ENCODE data around the gene GPR179.
A peak's percentile ranks its signal among the peaks of the same experiment; 100 is the strongest.

Gene GPR179, protein sequence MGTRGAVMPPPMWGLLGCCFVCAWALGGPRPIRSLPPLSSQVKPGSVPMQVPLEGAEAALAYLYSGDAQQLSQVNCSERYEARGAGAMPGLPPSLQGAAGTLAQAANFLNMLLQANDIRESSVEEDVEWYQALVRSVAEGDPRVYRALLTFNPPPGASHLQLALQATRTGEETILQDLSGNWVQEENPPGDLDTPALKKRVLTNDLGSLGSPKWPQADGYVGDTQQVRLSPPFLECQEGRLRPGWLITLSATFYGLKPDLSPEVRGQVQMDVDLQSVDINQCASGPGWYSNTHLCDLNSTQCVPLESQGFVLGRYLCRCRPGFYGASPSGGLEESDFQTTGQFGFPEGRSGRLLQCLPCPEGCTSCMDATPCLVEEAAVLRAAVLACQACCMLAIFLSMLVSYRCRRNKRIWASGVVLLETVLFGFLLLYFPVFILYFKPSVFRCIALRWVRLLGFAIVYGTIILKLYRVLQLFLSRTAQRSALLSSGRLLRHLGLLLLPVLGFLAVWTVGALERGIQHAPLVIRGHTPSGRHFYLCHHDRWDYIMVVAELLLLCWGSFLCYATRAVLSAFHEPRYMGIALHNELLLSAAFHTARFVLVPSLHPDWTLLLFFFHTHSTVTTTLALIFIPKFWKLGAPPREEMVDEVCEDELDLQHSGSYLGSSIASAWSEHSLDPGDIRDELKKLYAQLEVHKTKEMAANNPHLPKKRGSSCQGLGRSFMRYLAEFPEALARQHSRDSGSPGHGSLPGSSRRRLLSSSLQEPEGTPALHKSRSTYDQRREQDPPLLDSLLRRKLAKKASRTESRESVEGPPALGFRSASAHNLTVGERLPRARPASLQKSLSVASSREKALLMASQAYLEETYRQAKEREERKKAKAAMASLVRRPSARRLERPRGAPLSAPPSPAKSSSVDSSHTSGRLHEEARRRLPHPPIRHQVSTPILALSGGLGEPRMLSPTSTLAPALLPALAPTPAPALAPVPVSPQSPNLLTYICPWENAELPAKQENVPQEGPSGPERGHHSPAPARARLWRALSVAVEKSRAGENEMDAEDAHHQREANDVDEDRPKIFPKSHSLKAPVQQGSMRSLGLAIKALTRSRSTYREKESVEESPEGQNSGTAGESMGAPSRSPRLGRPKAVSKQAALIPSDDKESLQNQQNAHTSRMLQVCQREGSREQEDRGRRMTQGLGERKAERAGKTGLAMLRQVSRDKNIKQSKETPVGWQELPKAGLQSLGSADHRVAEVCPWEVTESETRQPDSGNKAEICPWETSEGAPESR (N-terminal part only)

DNA sequence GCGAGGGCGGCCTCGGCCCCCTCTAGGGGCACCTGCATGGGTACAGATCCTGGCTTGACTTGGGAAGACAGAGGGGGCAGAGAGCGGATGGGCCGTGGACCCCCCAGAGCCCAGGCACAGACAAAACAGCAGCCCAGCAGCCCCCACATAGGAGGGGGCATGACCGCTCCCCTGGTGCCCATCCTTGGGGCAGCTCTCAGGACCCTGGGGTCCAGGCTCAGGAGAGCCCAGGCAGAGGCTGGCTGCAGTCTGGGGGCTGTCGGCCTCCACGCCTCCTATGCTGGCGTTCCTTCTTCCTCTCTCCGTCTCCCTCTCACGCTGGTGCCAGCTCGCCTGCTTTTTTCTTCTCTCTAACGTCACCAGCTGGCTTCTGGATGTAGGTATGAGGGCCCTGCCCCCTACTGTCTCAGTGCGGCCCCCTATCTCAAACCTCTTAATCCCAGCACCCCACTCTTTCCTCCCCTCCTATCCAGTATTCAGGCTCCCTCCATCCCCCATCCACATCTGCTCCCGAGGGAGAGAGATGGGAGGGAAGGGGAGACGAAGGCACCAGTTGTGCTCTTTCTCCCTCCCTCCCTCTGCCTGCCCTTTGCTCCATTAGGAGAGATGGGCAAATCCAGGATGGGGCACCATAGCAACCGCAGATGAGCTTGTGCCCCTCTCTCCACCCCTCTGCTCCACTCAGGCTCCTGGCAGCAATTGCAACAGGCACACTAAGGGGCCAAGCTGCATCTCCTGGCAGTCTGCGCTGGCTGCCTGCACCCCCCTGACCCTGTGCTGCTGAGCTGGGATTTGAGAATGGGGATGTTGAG is at the start of gene GPR179:
GPR179 (minus strand) TSS at position 349 of the 812 bp plus-strand sequence; CDS start at position 182, 167 bp downstream.
- no peak for DNase-seq

DNA sequence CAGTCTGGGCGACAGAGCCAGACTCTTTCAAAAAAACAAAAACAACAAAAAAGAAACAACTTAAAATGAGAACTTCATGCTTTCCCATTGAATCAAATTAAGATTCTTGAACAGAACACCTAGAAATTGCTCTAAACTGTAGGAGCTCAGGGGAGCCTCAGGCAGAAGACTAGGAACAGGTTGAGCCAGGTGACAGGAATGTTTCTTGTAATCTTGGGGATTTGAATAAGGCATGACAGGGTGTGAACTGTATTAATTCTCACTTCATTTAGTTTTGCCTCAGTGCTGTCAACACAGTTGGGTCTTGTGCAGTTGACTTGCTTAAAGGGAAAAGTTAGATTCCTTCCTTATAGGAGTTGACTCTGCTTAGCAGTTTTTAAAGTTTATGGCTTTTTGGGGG is 35.7 kb upstream of the GPR179 start:
- DNase-seq = no peak

DNA sequence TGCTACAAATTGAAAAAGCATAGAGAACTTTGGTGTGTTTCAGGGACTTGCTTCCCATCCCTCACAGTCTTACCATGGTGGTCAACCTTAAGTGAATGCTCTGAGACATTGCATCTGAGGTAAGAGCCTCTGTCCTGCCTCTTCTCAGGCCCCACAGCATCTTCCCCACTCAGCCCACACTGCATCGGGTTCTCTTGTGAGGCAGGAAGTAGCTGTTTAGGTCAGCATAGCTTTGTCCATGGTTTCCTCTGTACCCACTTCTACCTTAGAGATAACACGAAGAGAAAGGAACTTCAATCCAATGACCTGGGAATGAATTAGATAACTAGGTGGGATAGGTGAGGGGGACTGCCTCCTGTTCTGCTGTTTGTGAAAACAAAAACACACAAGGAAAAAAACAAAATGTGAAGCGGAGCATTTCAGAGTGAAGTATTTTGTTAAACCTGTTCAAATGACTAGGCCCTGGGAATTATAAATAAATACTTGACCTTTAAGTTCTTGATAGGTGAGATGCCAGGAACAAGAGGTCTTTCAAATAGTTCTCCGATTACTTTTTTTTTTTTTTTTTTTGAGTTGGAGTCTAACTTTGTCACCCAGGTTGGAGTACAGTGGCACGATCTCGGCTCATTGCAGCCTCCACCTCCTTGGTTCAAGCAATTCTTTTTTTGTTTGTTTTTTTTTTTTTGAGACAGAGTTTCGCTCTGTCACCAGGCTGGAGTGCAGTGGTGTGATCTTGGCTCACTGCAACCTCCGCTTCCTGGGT is 25.5 kb upstream of the GPR179 start:
- no peak for DNase-seq

DNA sequence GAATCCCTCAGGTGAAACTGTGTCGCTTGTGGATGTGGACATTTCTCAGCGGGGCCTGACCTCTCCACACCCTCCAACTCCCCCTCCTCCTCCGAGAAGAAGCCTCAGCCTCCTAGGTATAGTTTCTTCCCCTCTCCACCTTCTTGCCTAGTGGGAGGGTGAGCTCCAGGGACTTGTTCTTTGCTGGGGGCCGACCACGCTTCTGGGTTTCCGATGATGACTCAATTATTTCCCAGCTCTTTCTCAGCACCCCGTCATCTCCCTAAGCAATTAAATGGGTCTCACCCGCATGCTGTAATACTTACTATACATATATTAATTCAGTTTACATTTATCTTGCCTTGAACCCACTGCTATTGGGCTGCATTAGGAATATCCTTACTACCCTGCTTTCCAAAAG is 21.0 kb upstream of the GPR179 start:
- no peak for DNase-seq

DNA sequence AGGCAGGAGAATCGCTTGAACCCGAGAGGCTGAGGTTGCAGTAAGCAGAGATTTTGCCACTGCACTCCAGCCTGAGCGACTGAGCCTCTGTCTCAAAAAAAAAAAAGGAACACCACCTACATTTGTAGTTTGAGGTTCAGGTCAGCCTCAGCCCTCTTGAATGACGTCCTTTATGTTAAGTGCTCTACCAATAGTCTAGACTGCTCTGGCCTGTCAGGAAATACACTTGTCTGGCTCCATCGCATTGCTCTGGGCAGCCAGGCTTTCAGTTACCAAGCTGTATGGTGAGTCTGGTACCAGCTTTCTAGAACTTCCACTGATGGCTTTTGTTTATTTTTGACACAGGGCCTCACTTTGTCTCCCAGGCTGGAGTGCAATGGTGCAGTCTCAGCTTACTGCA is 19.3 kb upstream of the GPR179 start:
- DNase-seq = no peak

DNA sequence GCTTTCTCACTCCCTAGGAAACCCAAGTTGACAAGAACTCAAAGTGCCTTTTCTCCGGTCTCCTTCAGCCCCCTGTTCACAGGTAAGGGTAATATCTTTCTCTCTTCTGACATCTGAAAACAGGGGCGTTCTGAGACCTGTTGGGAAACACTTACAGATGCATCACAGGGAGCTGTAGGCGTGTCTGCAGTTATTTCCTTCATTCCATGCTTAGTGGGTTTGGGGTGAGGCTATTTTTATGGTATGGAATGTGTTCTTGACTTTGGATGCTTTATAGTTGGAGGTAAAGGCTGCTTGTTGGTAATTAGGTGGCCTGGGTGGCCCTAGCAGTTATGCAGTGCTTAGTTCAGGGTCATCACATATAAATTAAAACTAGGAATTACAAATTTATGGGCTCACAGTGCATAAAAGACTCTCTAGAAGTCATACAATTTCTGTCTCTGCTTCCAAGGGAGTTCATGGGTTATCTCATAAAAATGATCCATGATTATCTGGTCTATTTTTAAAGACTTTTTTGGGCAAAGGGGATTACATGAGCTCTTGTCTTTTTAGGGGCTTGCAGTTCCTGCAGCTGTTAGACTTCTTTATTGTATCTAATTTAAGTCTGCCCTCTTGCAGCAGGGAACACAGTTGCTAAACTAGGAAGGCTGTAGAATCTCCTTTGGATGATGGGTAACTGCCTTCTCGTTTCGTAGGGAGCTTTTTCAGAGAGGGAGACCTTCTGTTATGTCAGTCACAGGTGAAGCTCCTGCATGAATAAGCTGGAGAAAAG is 18.1 kb upstream of the GPR179 start:
- DNase-seq = no peak

DNA sequence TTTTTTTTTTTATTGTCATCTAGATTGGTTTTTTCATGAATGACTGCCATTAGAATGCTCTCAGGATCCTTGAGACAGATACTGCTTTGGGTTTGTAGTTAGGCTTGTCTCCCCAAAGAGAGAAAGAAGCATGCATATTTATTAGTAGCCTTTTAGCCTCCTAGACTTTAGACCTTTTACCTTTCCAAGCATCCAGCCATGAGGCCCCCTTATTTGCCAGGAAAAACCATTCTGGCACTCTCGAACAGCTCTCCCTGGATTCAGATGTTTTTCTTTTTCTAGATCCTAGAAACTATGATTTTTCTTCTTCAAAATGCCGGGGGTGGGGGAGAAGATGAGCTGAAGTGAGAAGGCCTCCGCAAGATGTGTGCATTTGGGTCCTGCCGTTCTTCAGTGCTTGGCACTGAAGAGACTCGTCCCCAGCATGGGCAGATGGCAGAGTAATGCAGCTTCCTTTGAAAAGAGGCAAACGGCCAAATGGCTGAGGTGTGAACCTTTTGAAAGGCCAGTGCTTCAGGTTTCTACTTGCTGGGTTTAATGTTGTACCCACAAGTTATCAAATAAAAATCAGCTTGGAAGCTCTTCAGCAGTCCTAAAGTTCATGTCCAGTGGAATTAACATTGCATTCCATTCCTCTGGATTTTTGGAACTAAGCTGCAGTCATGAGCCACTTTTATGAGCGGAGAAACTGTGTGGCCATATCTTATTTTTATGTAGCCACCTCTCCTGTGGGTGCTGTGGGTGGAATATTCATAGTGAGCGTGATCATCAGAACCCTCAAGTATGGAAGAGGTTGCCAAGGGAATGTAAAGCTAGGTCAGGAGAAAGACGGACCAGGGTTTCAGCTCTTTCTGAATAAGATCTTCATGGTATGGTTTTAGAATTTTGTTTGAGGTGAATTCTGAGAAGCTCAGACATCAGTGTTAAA is 15.1 kb upstream of the GPR179 start:
- no peak for DNase-seq

DNA sequence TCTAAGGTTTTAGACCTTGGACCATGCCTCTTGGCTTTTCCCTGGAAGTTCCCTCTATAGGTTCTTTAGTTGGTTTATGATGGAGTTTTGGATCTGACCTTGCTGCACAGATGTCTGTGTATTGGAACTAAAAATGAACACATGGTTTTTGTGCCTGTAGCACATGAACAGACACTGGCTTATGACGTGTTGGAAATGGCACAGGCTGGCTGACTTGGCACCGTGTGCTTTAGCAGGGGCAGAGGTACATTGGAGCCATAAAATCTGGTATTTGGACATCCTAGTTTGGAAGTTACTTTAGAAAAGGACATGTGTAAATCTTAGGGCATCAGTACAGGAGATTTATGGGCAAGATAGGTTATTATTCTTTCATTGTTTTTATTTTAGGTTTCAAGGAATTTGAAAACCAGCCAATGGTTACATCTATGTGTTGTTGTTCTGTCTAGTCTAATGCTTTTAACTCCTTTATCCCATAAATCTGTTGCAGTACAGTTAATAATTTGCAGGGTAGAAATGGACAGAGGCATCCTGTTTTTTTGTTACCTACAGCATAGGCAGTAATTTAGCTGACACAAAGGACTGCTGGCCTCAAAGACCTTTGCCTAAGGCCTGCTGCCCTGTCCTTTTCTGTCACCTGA is 13.8 kb upstream of the GPR179 start:
- DNase-seq = no peak

DNA sequence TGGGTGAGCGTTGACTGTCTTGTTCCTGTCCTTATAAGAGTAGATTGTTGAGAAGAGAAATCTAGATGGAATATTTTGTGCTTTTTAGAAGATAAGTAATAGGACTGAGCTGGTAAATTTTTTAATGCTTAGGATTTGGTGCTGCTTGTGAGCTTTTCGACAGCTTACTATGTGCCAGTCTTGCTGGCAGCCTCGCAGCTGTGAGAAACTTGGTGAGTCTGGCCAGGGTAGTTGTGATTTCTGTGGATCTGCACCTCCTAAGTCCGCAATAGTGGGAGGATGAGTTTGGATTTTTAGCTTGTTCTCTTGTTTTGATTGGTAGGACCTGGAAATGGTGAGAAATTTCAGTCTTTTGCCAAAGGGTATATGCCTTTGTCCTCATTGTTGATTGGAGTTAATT is 11.5 kb upstream of the GPR179 start:
- no peak for DNase-seq

DNA sequence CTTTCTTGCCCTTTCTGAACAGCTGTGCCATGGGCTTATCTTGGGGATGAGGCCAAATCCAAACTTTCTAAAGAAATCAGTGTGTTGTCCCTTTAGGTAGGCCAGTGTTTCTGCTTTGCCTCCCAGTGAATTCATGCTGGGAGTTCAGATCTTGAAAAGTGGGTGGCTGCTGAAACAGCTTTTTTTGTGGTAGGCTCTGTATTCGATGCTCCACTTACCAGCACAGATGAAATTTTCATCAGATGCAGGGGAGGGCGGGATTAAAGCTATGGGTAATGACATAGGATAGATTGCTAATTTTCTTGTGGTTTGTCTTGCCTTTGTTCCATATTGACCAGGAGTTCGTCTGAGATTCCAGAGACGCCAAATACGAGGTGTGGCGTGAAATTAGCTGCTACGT is 10.7 kb upstream of the GPR179 start:
- no peak for DNase-seq

DNA sequence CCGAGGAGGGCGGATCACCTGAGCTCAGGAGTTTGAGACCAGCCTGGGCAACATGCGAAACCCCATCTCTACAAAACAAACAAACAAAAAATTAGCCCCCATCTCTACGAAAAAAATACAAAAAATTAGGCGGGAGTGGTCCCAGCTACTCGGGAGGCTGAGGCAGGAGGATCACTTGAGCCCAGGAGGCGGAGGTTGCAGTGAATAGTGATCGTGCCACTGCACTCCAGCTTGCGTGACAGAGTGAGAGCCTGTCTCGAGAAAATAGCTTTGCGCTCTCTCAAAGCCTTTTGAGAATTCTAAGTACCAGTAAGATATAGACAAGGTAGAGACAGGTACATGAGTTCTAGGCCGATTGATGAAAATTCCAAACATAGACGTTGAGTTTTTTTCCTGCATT is 9.9 kb upstream of the GPR179 start:
- no peak for DNase-seq

DNA sequence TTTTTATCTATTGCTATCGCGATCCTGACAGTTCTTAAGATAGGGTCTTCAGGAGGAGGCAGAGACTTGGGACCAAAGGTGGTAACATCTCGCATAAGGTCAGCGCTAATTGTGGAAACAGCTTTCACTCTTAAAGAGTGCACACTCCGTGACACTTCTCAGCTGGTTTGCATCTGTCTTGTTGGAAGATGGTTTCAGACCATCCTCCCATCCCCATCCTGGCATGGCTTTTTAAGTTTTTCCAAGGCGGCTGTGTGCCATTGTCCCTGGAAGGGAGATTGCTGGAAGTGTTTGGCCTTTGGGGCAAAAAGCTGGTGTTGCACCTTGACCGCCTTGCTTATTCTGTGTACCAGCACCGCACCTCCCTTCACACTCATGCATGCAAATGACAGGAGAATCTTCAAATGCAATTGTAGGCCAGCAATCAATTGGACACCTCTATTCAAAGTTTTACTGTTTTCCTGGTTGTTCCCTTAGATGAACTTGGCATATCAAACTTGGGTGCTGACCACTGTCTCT is 9.4 kb upstream of the GPR179 start:
- DNase-seq = no peak

DNA sequence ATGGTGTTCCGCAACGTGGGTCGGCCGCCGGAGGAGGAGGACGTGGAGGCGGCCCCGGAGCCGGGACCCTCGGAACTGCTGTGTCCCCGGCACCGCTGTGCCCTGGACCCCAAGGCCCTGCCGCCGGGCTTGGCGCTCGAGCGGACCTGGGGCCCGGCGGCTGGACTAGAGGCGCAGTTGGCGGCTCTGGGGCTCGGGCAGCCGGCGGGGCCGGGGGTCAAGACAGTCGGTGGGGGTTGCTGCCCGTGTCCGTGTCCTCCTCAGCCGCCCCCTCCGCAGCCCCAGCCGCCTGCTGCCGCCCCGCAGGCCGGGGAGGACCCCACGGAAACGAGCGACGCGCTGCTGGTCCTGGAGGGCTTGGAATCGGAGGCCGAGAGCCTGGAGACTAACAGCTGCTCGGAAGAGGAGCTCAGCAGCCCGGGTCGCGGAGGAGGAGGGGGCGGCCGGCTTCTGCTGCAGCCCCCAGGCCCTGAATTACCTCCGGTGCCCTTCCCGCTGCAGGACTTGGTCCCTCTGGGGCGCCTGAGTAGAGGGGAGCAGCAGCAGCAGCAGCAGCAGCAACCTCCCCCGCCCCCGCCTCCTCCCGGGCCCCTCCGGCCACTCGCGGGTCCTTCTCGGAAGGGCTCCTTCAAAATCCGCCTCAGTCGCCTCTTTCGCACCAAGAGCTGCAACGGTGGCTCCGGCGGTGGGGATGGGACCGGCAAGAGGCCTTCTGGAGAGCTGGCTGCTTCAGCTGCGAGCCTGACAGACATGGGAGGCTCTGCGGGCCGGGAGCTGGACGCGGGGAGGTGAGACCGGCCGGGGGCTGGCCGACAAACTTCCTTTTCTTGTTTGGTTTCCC is 8.7 kb upstream of the GPR179 start:
- peak; percentile 13 for DNase-seq

DNA sequence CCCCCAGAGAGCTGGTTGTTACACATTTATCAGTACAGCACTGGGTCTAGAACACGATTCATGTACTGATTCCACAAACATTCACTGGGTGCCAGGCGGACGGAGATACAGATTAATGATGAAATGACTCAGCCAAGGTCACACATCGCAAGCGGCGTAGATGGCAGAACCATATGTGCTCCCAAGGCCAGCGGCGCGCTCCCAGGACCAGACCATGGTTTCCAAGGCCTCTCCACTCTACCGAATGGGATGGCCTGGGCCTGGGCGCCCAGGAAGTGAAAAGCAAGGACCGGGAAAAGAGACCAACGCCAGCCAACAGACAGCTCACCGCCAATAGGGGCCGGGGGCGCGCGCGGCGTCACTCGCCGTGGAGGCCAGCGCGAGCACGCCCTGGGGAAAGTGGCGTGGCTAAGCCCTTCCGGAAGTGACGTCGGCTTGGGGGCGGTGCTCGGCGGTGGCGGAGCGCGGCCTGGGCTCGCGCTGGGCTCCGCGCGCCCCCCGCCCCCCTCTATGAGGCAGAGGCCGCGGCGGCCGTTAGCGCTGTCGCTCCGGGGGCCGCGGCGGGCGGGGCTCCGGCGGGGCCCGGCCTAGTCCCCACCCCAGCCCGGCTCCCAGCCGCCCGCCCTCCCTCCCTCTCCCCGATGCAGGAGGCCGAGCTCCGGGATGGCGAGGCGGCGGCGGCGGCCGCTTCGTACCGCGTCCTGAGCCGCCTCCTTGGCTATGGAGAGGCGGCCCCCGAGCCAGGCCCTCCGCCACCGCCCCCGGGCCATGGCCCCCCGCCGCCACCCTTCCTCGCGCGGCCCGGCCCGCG is 7.9 kb upstream of the GPR179 start, which contains the start of gene SOCS7:
SOCS7 (plus strand) TSS at position 433 of the 811 bp plus-strand sequence; CDS start at position 642, 209 bp downstream.
- DNase-seq = peak; percentile 93

DNA sequence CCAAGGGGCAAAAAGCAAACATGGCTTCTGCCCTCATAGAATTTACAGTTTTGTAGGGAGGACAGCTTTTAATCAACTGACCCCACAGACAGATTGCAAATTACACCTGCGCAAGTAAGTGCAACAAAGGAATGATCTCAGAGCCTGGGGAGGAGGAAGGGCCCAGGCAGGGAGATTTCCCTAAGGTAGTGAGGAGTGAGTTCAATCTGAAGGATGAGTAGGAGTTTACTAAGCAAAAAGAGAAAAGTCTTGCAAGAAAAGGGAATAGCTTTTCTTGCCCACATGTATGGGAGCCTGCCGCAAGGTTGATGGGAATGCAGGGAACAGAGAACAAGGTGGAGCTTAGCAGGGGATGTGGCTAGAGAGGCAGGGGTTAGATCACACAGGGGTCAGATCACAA is 6.3 kb upstream of the GPR179 start:
- DNase-seq = no peak

DNA sequence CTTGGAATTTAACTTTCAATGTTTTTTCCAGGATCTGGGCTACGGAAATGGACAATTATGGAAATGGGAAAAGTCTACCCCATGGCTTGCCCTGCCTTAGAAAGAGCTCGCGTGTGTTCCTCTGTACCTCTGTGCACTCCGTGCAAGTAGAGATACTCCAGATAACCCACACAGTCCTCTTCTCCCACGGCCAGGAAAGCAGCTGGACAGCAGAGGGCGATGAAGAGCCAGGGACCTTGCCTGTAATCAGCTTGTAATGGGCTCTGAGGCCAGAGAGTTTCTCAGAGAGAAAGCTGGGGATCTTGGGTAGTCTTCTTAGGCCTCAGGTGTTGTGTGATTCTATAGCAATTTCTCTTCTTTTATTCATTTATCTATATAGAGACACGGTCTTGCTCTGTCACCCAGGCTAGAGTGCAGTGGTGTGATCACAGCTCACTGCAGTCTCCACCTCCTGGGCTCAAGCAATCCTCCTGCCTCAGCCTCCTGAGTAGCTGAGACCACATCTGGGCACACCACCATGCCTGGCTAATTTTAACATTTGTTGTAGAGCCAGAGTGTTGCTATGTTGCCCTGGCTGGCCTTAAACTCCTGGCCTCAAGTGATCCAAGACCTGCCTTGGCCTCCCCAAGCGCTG is 5.5 kb upstream of the GPR179 start:
- DNase-seq = peak; percentile 88
